ENCODE results near the gene SYNE2.

- TF ChIP-seq CTCF (IDR thresholded peaks at IDR 0.05) (no peak), EZH2 (IDR thresholded peaks at IDR 0.05) (no peak)
Measured at GRCh38 chr14:63988579-63988978, 135.8 kb downstream of the SYNE2 start.

All from neural progenitor cell (in vitro differentiated cells).